Endothelial cell of umbilical vein (primary cell): Measurements from ENCODE around the gene VARS1. TPM values are rescaled to one million over a fixed set of nuclear protein-coding genes. Genes with fewer than 3 reads are reported as not detected.
"Not testable (repeated sequence)": the region's sequence is repeated elsewhere in the genome, so short reads cannot be mapped to it uniquely, and the experiment has no call there.

Experiments used
- BruUV-seq: library from RNA; stranded (reverse); fragments of 400-500 nt; replicated peaks from 2 replicates; lab custom pipeline; 2021; lab: Mats Ljungman, UMichigan
- CTCF ChIA-PET: fragments of 300-600, 350-600 bp; sonication (Branson Sonifier 250); formaldehyde crosslinking; loops from one replicate; lab custom pipeline; 2021; ENCODE audit warnings: antibody characterized with exemption, inconsistent platforms; lab: Charles Lee
- POLR2A ChIA-PET: fragments of 300-600, 350-600 bp; sonication (Branson Sonifier 250); formaldehyde crosslinking; loops from one replicate; lab custom pipeline; 2021; ENCODE audit warnings: antibody characterized with exemption, inconsistent platforms; lab: Charles Lee
- DNase-seq: peaks from one replicate; pipeline ENCODE4 v3.0.0-alpha.2; 2011; ENCODE audit warnings: low read depth, low spot score
- FAIRE-seq: peaks from 2 replicates; lab custom pipeline; 2011; peaks lifted over from hg19 to GRCh38; lab: Jason Lieb, UNC
- H2AFZ ChIP-seq: 2 replicates; pipeline ENCODE4 v1.6.0; 2012; ENCODE audit warnings: low read depth, low read length, control low read depth, inconsistent platforms
- H3K27ac ChIP-seq: 2 replicates; pipeline ENCODE4 v1.5.1; 2011; ENCODE audit warnings: low read depth, mild to moderate bottlenecking, control low read depth, low read length, moderate library complexity; ENCODE audit not compliant: insufficient read depth
- H3K27me3 ChIP-seq, 2 experiments: 2 replicates each; pipeline versions ENCODE4 v1.6.0 to v1.6.1; 2011; ENCODE audit warnings: low read length in 2 of 2, mixed read lengths in 1 of 2; ENCODE audit not compliant: control insufficient read depth in 2 of 2, insufficient read depth in 2 of 2
- H3K36me3 ChIP-seq, 2 experiments: 2 replicates in 1 of 2; 3 replicates in 1 of 2; pipeline ENCODE4 v1.5.1; 2011; ENCODE audit warnings: low read length in 2 of 2, mild to moderate bottlenecking in 1 of 2, moderate library complexity in 1 of 2; ENCODE audit not compliant: control insufficient read depth in 2 of 2, insufficient read depth in 2 of 2; ENCODE audit errors: extremely low read depth in 1 of 2
- H3K4me1 ChIP-seq: 3 replicates; pipeline ENCODE4 v1.5.1; 2011; ENCODE audit warnings: mild to moderate bottlenecking, low read length; ENCODE audit not compliant: control insufficient read depth, insufficient read depth; ENCODE audit errors: extremely low read depth
- H3K4me2 ChIP-seq: 2 replicates; pipeline ENCODE4 v1.6.1; 2011; ENCODE audit warnings: low read length, control low read depth, mixed read lengths; ENCODE audit not compliant: insufficient read depth
- H3K4me3 ChIP-seq, 3 experiments: fragments of 200-600 bp in 1 of 3; sonication (generic), shearing (Covaris generic) in 1 of 3; replicated peaks in 1 of 3; 2 replicates each; pipeline ENCODE4 v1.5.1; 2011 to 2016; ENCODE audit warnings: control low read depth in 3 of 3, low read length in 3 of 3, mild to moderate bottlenecking in 2 of 3, inconsistent platforms in 1 of 3, low read depth in 1 of 3, moderate library complexity in 1 of 3; ENCODE audit not compliant: insufficient read depth in 1 of 3
- H3K79me2 ChIP-seq: 2 replicates; pipeline ENCODE4 v1.6.0; 2012; ENCODE audit warnings: low read length, inconsistent platforms; ENCODE audit not compliant: control insufficient read depth, insufficient read depth
- H3K9ac ChIP-seq: replicated peaks from 2 replicates; pipeline ENCODE3; 2011; ENCODE audit warnings: low read length, control low read depth; ENCODE audit not compliant: insufficient read depth; ENCODE audit errors: extremely low read depth
- H3K9me1 ChIP-seq: replicated peaks from 3 replicates; pipeline ENCODE4 v1.6.0; 2011; ENCODE audit warnings: mild to moderate bottlenecking, low read length; ENCODE audit not compliant: control insufficient read depth, insufficient read depth; ENCODE audit errors: extremely low read depth
- H3K9me3 ChIP-seq: replicated peaks from 2 replicates; pipeline ENCODE4 v1.5.1; 2012; ENCODE audit warnings: low read length, inconsistent platforms; ENCODE audit not compliant: control insufficient read depth, insufficient read depth
- H4K20me1 ChIP-seq: replicated peaks from 2 replicates; pipeline ENCODE3; 2011; ENCODE audit warnings: mild to moderate bottlenecking, low read length; ENCODE audit not compliant: control insufficient read depth, insufficient read depth; ENCODE audit errors: extremely low read depth
- EZH2 ChIP-seq: IDR thresholded peaks from 2 replicates; pipeline ENCODE4 v1.6.1; 2012; ENCODE audit warnings: borderline replicate concordance, low read depth, mild to moderate bottlenecking, moderate library complexity, low read length, inconsistent platforms; ENCODE audit not compliant: severe bottlenecking
- FOS ChIP-seq: IDR thresholded peaks from 2 replicates; pipeline ENCODE4 v1.6.1; 2011; ENCODE audit warnings: mild to moderate bottlenecking, low read length, moderate library complexity, borderline replicate concordance; ENCODE audit not compliant: insufficient read depth
- GATA2 ChIP-seq: IDR thresholded peaks from 2 replicates; pipeline ENCODE4 v1.7.0; 2011; ENCODE audit warnings: low read depth, mild to moderate bottlenecking, moderate library complexity, mixed read lengths, low read length; ENCODE audit not compliant: insufficient read length, insufficient read depth
- JUN ChIP-seq: IDR thresholded peaks from 2 replicates; pipeline ENCODE4 v1.6.1; 2011; ENCODE audit warnings: borderline replicate concordance, low read depth; ENCODE audit not compliant: insufficient read length, insufficient read depth
- MYC ChIP-seq: IDR thresholded peaks from one replicate; pipeline ENCODE4 v1.6.1; 2011; ENCODE audit warnings: mild to moderate bottlenecking, low read depth, low read length
- POLR2A ChIP-seq: IDR thresholded peaks from 2 replicates; pipeline ENCODE4 v1.6.1; 2012; ENCODE audit warnings: low read depth, mild to moderate bottlenecking, control low read depth, low read length
- POLR2AphosphoS5 ChIP-seq: IDR thresholded peaks from 2 replicates; pipeline ENCODE4 v1.6.1; 2012; ENCODE audit warnings: low read depth, mild to moderate bottlenecking, control low read depth, low read length, moderate library complexity; ENCODE audit not compliant: insufficient read depth
- dilution Hi-C: fragments of 300-500 bp; cut with MboI; formaldehyde crosslinking; loops from one replicate; pipeline ENCODE4 v1.15.0; 2019; ENCODE audit warnings: low sequenced_read_pairs; ENCODE audit not compliant: extremely low pct_ligation_motif_present
- intact Hi-C: fragments of 100-400 bp; cut with micrococcal nuclease; formaldehyde crosslinking; loops from one replicate; pipeline ENCODE4 v1.10.0; 2022
- polyA plus RNA-seq, 4 experiments: library from polyadenylated mRNA; depleted of rRNA in 3 of 4; stranded (reverse) in 3 of 4; unstranded in 1 of 4; fragments of >200 nt; gene quantifications; 2 replicates each; pipeline versions ENCODE4 v1.2.1 to v1.2.3, GENCODE V29; 2011 to 2012; ENCODE audit warnings: missing spikeins in 1 of 4
- total RNA-seq: library from RNA; stranded (reverse); gene quantifications from 2 replicates; pipeline ENCODE4 v1.2.3, GENCODE V29; 2021
- TF ChIP-seq, protein P1 (sequence below): IDR thresholded peaks from 2 replicates; pipeline ENCODE4 v1.6.1; 2011; ENCODE audit not compliant: insufficient read depth, insufficient read length
- TF ChIP-seq, protein P2 (sequence below), 2 donors: IDR thresholded peaks; 1 replicate in 1 of 2; 2 replicates in 1 of 2; pipeline ENCODE4 v1.5.1; 2011; ENCODE audit warnings: low read length in 2 of 2, mild to moderate bottlenecking in 2 of 2, moderate library complexity in 2 of 2, control low read depth in 1 of 2, inconsistent platforms in 1 of 2, low read depth in 1 of 2; ENCODE audit not compliant: insufficient read depth in 1 of 2; ENCODE audit errors: extremely low read depth in 1 of 2

Gene VARS1
- total and polyA plus RNA-seq, 2 donors (not counting 3 experiments of a cell fraction or from before 2014, with no cell fraction given): 37.4 to 121 TPM

DNA sequence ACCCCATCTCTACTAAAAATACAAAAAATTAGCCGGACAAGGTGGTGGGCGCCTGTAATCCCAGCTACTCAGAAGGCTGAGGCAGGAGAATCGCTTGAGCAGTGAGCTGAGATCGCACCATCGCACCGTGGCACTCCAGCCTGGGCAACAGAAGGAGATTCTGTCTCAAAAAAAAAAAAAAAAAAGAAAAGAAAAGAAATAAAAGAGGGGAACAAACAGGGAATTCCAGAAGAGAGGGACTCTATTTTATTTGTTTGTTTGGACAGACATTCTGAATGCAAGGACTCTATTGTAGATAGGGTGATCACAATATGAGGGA, 1.7 kb downstream of the VARS1 start:
- H3K27me3 ChIP-seq, H3K9me1 ChIP-seq, H2AFZ ChIP-seq, H3K36me3 ChIP-seq, H4K20me1 ChIP-seq, BruUV-seq, dilution Hi-C loops, H3K27ac ChIP-seq, H3K9me3 ChIP-seq, DNase-seq, FAIRE-seq: not testable (repeated sequence)
- POLR2A ChIA-PET: interaction anchor here (0.6 kb wide), 1 partner anchor 56 kb away, joined by 7 read pairs; no protein-coding TSS in a partner anchor
- Histone ChIP-seq H3K4me1 (peaks cover 15% of the 10 kb centered on the region), H3K4me2 (peak overlapping the region; percentile 82), H3K4me3 (peak overlapping the region in 1 of 3 experiments; percentile 71), H3K9ac (peak overlapping the region; percentile 95), H3K79me2 (peaks cover 21% of the 10 kb centered on the region)
- CTCF ChIA-PET: interaction anchor here (3.0 to 4.8 kb wide), 2 partner anchors 21 to 36 kb away, joined by 14 to 61 read pairs; no protein-coding TSS in a partner anchor
- intact Hi-C loops: loop anchor here (2.0 kb wide), 3 partner anchors 21 to 55 kb away; partner anchors contain the start of genes HSPA1A and HSPA1L

DNA sequence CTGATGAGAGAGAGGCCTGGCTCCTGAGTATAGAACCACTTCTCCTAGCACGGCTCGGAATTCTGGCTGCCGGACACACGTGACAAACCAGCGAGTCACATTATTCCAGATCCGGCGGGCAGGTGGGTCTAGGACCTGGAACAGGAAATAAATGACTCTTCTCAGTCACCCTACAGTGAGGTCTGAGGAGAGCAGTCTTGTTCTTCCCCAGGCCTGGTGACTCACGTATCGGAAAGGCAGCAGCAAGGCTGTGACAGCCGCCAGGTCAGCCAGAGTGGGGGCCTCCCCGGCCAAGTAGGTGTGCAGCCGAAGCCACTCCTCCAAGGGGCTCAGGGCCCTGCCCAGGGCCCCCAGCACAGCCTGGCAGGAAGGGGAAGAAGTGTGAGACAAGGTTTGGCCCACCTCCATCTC, 2.8 kb downstream of the VARS1 start:
- BruUV-seq: no TSS peak
- Histone ChIP-seq H3K27me3 (no peaks in the 10 kb centered on the region), H3K79me2 (peaks cover 21% of the 10 kb centered on the region), H2AFZ (no peak overlapping the region), H3K9me3 (no peaks in the 10 kb centered on the region), H3K27ac (peak overlapping the region; percentile 23), H3K9ac (no peak overlapping the region), H3K36me3 (peaks cover 0 to 7% of the 10 kb centered on the region in 2 experiments), H3K4me1 (peaks cover 15% of the 10 kb centered on the region), H3K4me3 (no peak overlapping the region), H3K9me1 (no peaks in the 10 kb centered on the region), H3K4me2 (no peak overlapping the region), H4K20me1 (no peaks in the 10 kb centered on the region)
- intact Hi-C loops: no loop called here
- TF ChIP-seq POLR2AphosphoS5 (no peak), GATA2 (no peak), POLR2A (no peak), FOS (no peak), JUN (no peak), MYC (no peak), EZH2 (no peak)
- TF ChIP-seq, protein P1, sequence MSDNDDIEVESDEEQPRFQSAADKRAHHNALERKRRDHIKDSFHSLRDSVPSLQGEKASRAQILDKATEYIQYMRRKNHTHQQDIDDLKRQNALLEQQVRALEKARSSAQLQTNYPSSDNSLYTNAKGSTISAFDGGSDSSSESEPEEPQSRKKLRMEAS: no peak
- TF ChIP-seq, protein P2, sequence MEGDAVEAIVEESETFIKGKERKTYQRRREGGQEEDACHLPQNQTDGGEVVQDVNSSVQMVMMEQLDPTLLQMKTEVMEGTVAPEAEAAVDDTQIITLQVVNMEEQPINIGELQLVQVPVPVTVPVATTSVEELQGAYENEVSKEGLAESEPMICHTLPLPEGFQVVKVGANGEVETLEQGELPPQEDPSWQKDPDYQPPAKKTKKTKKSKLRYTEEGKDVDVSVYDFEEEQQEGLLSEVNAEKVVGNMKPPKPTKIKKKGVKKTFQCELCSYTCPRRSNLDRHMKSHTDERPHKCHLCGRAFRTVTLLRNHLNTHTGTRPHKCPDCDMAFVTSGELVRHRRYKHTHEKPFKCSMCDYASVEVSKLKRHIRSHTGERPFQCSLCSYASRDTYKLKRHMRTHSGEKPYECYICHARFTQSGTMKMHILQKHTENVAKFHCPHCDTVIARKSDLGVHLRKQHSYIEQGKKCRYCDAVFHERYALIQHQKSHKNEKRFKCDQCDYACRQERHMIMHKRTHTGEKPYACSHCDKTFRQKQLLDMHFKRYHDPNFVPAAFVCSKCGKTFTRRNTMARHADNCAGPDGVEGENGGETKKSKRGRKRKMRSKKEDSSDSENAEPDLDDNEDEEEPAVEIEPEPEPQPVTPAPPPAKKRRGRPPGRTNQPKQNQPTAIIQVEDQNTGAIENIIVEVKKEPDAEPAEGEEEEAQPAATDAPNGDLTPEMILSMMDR (IDR thresholded peaks at IDR 0.05; ENCODE audit: extremely low read depth in 1 of 2, insufficient read depth in 1 of 2, low read depth in 1 of 2, low read length in 2 of 2): no peak
- DNase-seq: no peak
- dilution Hi-C loops: no loop called here
- FAIRE-seq: peak; percentile 12
- POLR2A ChIA-PET: no interaction called here
- CTCF ChIA-PET: interaction anchor here (2.6 to 4.8 kb wide), 3 partner anchors 14 to 39 kb away, joined by 19 to 61 read pairs (median 30); partner anchors contain the start of gene LSM2
